GM21390 (cell line): ENCODE measurements around the gene OSBPL5.

Source experiments
- ATAC-seq: cut with Tn5 transposase; IDR thresholded peaks from one replicate; pipeline ENCODE4 v1.9.1; 2021; ENCODE audit not compliant: unreplicated experiment

The OSBPL5 gene

GRCh38 chr11:3165152-3165705, at the start of gene OSBPL5:
Gene OSBPL5 (minus strand): TSS chr11:3165310. CDS start chr11:3129148, 36,162 bp downstream.
- no peak for ATAC-seq

- no peak for ATAC-seq
Observed at GRCh38 chr11:3214420-3214699, 49.2 kb upstream of the OSBPL5 start.

- no peak for ATAC-seq
Observed at GRCh38 chr11:3213659-3214419, 48.7 kb upstream of the OSBPL5 start.

- no peak for ATAC-seq
Observed at GRCh38 chr11:3208272-3208671, 43.2 kb upstream of the OSBPL5 start.

GRCh38 chr11:3207526-3208189, 42.5 kb upstream of the OSBPL5 start:
- ATAC-seq: no peak

- no peak for ATAC-seq
Observed at GRCh38 chr11:3206922-3207204, 41.8 kb upstream of the OSBPL5 start.

GRCh38 chr11:3206156-3206921, 41.2 kb upstream of the OSBPL5 start:
- ATAC-seq: no peak

- ATAC-seq: no peak
Observed at GRCh38 chr11:3205261-3206155, 40.4 kb upstream of the OSBPL5 start.

GRCh38 chr11:3204141-3205015, 39.3 kb upstream of the OSBPL5 start:
- ATAC-seq: no peak

GRCh38 chr11:3203221-3204043, 38.3 kb upstream of the OSBPL5 start:
- ATAC-seq: no peak

- ATAC-seq: no peak
Observed at GRCh38 chr11:3202759-3203158, 37.6 kb upstream of the OSBPL5 start.

GRCh38 chr11:3202305-3202704, 37.2 kb upstream of the OSBPL5 start:
- no peak for ATAC-seq

GRCh38 chr11:3201677-3202181, 36.6 kb upstream of the OSBPL5 start:
- ATAC-seq: no peak

- ATAC-seq: no peak
Observed at GRCh38 chr11:3201112-3201581, 36.0 kb upstream of the OSBPL5 start.

- no peak for ATAC-seq
Observed at GRCh38 chr11:3200388-3201111, 35.4 kb upstream of the OSBPL5 start.

GRCh38 chr11:3199537-3200295, 34.6 kb upstream of the OSBPL5 start:
- ATAC-seq: no peak

- ATAC-seq: no peak
Observed at GRCh38 chr11:3198815-3199214, 33.7 kb upstream of the OSBPL5 start.
